KMS-11 (cell line): ENCODE data around the gene ASMTL.

Source experiments
- H2AFZ ChIP-seq: fragments of 200-600 bp; sonication (generic); 2 replicates; pipeline ENCODE4 v1.6.1; 2016; ENCODE audit warnings: antibody characterized with exemption, mixed run types, low read depth
- H3K27ac ChIP-seq: fragments of 200-600 bp; sonication (generic); 2 replicates; pipeline ENCODE4 v1.6.1; 2016; ENCODE audit warnings: mild to moderate bottlenecking, mixed run types
- H3K27me3 ChIP-seq: fragments of 200-600 bp; sonication (generic); 2 replicates; pipeline ENCODE4 v1.6.1; 2017; ENCODE audit warnings: mild to moderate bottlenecking, low read depth, mixed run types, moderate library complexity; ENCODE audit not compliant: insufficient read depth
- H3K36me3 ChIP-seq: fragments of 200-600 bp; sonication (generic); 2 replicates; pipeline ENCODE4 v1.6.1; 2017; ENCODE audit warnings: mild to moderate bottlenecking, mixed run types; ENCODE audit not compliant: insufficient read depth
- H3K4me1 ChIP-seq: fragments of 200-600 bp; sonication (generic); 2 replicates; pipeline ENCODE4 v1.6.1; 2016; ENCODE audit warnings: mild to moderate bottlenecking, low read depth, mixed run types; ENCODE audit not compliant: poor library complexity, severe bottlenecking
- H3K4me2 ChIP-seq: fragments of 200-600 bp; sonication (generic); 2 replicates; pipeline ENCODE4 v1.7.0; 2016; ENCODE audit warnings: mild to moderate bottlenecking, mixed run types
- H3K4me3 ChIP-seq: fragments of 200-600 bp; sonication (generic); IDR thresholded peaks from 2 replicates; pipeline ENCODE4 v1.6.1; 2017; ENCODE audit warnings: low read depth, low read length, mixed read lengths; ENCODE audit not compliant: insufficient read depth
- H3K79me2 ChIP-seq: fragments of 200-600 bp; sonication (generic); 2 replicates; pipeline ENCODE4 v1.6.1; 2016; ENCODE audit warnings: low read depth, mixed run types; ENCODE audit not compliant: insufficient read depth
- H3K9ac ChIP-seq: fragments of 200-600 bp; sonication (generic); 2 replicates; pipeline ENCODE4 v1.6.1; 2016; ENCODE audit warnings: mild to moderate bottlenecking, mixed run types
- H4K20me1 ChIP-seq: fragments of 200-600 bp; sonication (generic); 2 replicates; pipeline ENCODE4 v1.6.1; 2016; ENCODE audit warnings: mild to moderate bottlenecking, mixed run types; ENCODE audit not compliant: insufficient read depth
- CTCF ChIP-seq: fragments of 200-600 bp; sonication (generic); conservative IDR thresholded peaks from 2 replicates; pipeline ENCODE4 v1.6.1; 2017; ENCODE audit warnings: low read depth, mild to moderate bottlenecking, antibody characterized with exemption, low read length, moderate library complexity, mixed read lengths

The ASMTL gene

GRCh38 chrX:1389993-1390285 lies 62.8 kb downstream of the ASMTL start:
- no peak overlapping the region for H3K4me2 ChIP-seq
- no peak overlapping the region for H3K4me3 ChIP-seq

GRCh38 chrX:1389181-1389992 lies 63.3 kb downstream of the ASMTL start:
- Histone ChIP-seq H2AFZ (no peak overlapping the region), H3K27ac (no peak overlapping the region), H4K20me1 (peaks cover 14% of the 10 kb centered on the region; the same call in 1 of the 2 replicates), H3K4me2 (no peak overlapping the region), H3K79me2 (peaks cover 33% of the 10 kb centered on the region), H3K36me3 (no peaks in the 10 kb centered on the region; the same call in 1 of the 2 replicates), H3K4me1 (peaks cover 6% of the 10 kb centered on the region), H3K4me3 (no peak overlapping the region), H3K27me3 (no peaks in the 10 kb centered on the region), H3K9ac (no peak overlapping the region)
- no peak for TF ChIP-seq CTCF

More at GRCh38 chrX:1389993-1390285, 62.8 kb downstream of the ASMTL start:
- Histone ChIP-seq H2AFZ (no peak overlapping the region), H3K79me2 (peaks cover 33% of the 10 kb centered on the region), H3K27ac (no peak overlapping the region), H4K20me1 (peaks cover 14% of the 10 kb centered on the region; the same call in 1 of the 2 replicates), H3K36me3 (no peaks in the 10 kb centered on the region; the same call in 1 of the 2 replicates), H3K4me1 (peaks cover 6% of the 10 kb centered on the region), H3K9ac (no peak overlapping the region), H3K27me3 (no peaks in the 10 kb centered on the region)
- TF ChIP-seq CTCF = no peak

- H3K4me2 ChIP-seq = no peak overlapping the region
- H3K4me3 ChIP-seq = no peak overlapping the region
- peaks cover 14% of the 10 kb centered on the region; the same call in 1 of the 2 replicates for H4K20me1 ChIP-seq
- no peaks in the 10 kb centered on the region; the same call in 1 of the 2 replicates for H3K36me3 ChIP-seq
- H3K27me3 ChIP-seq = no peaks in the 10 kb centered on the region
- TF ChIP-seq CTCF = no peak
- H2AFZ ChIP-seq = no peak overlapping the region
- no peak overlapping the region for H3K27ac ChIP-seq
- H3K4me1 ChIP-seq = peaks cover 6% of the 10 kb centered on the region
- H3K79me2 ChIP-seq = peaks cover 33% of the 10 kb centered on the region
- no peak overlapping the region for H3K9ac ChIP-seq
Measured at GRCh38 chrX:1388651-1389050, 64.1 kb downstream of the ASMTL start.

GRCh38 chrX:1387141-1387776 lies 65.5 kb downstream of the ASMTL start:
- Histone ChIP-seq H3K79me2 (peaks cover 33% of the 10 kb centered on the region), H3K27ac (no peak overlapping the region), H3K36me3 (no peaks in the 10 kb centered on the region; the same call in 1 of the 2 replicates), H3K4me3 (no peak overlapping the region), H3K27me3 (no peaks in the 10 kb centered on the region), H4K20me1 (peaks cover 14% of the 10 kb centered on the region; the same call in 1 of the 2 replicates), H2AFZ (no peak overlapping the region), H3K4me2 (no peak overlapping the region), H3K4me1 (peaks cover 6% of the 10 kb centered on the region), H3K9ac (no peak overlapping the region)
- no peak for TF ChIP-seq CTCF
